Measurements from ENCODE around the gene HYAL4.

- TF ChIP-seq CTCF (IDR thresholded peaks at IDR 0.05) = no peak
- no peak for TF ChIP-seq POLR2A (IDR thresholded peaks at IDR 0.05)
Observed at GRCh38 chr7:123845823-123846216, 851 bp downstream of the HYAL4 start.

Data from heart left ventricle (tissue), 13 donors.